HCT116 (cell line): ENCODE measurements around the gene FOXP1. TPM values are rescaled to one million over a fixed set of nuclear protein-coding genes. Genes with fewer than 3 reads are reported as not detected.

Experiments
- ATAC-seq: fragments of 200-7000 bp; cut with Tn5 transposase; 2 replicates; pipeline ENCODE4 v1.9.1; 2020; ENCODE audit warnings: mild to moderate bottlenecking, moderate library complexity
- BruUV-seq: library from RNA; stranded (reverse); fragments of 400-500 nt; replicated peaks from 2 replicates; lab custom pipeline; 2021; lab: Mats Ljungman, UMichigan
- CTCF ChIA-PET: fragments of 300-600 bp; sonication (Branson Sonifier 250); formaldehyde crosslinking; loops from one replicate; lab custom pipeline; 2021; ENCODE audit warnings: antibody characterized with exemption; lab: Charles Lee
- POLR2A ChIA-PET: fragments of 300-600, 350-600 bp; sonication (Branson Sonifier 250); formaldehyde crosslinking; loops from one replicate; lab custom pipeline; 2021; ENCODE audit warnings: antibody characterized with exemption; lab: Charles Lee
- RAD21 ChIA-PET, 2 experiments: fragments of 300-600 bp; sonication (Branson Sonifier 250); formaldehyde crosslinking; loops; one replicate each; lab custom pipeline; 2023; ENCODE audit warnings: low total read pairs in 2 of 2; ENCODE audit not compliant: uncharacterized antibody in 2 of 2, unreplicated experiment in 2 of 2, low non-redundant PET in 1 of 2; lab: Charles Lee
- DNase-seq: peaks from one replicate; pipeline ENCODE4 v3.0.0-alpha.2; 2010; ENCODE audit warnings: low read depth, low spot score
- H2AFZ ChIP-seq: fragments of 200-600 bp; shearing (Covaris generic), sonication (generic); 2 replicates; pipeline ENCODE4 v1.6.1; 2017; ENCODE audit warnings: low read depth, mixed run types, mixed read lengths, antibody characterized with exemption, low read length; ENCODE audit not compliant: poor library complexity, severe bottlenecking
- H3K27ac ChIP-seq: 2 replicates; pipeline ENCODE4 v1.5.1; 2012; ENCODE audit warnings: low read depth, low read length
- H3K27me3 ChIP-seq: fragments of 200-600 bp; sonication (generic); 2 replicates; pipeline ENCODE4 v1.6.1; 2016; ENCODE audit warnings: mixed run types, low read length, mixed read lengths; ENCODE audit not compliant: insufficient read depth
- H3K36me3 ChIP-seq, 2 experiments: fragments of 200-500 bp in 1 of 2; fragments of 200-600 bp in 1 of 2; sonication (Bioruptor generic) in 1 of 2; sonication (generic) in 1 of 2; 2 replicates each; pipeline versions ENCODE4 v1.5.1 to v1.6.1; 2014 to 2016; ENCODE audit warnings: low read length in 2 of 2, inconsistent platforms in 1 of 2, mixed read lengths in 1 of 2, mixed run types in 1 of 2; ENCODE audit not compliant: insufficient read depth in 2 of 2, control insufficient read depth in 1 of 2
- H3K4me1 ChIP-seq, 2 experiments: fragments of 200-600 bp in 1 of 2; sonication (generic) in 1 of 2; 2 replicates each; pipeline versions ENCODE4 v1.5.1 to v1.6.1; 2012 to 2017; ENCODE audit warnings: low read length in 2 of 2, inconsistent platforms in 1 of 2, mild to moderate bottlenecking in 1 of 2, mixed read lengths in 1 of 2, mixed run types in 1 of 2, moderate library complexity in 1 of 2; ENCODE audit not compliant: insufficient read depth in 2 of 2, control insufficient read depth in 1 of 2
- H3K4me2 ChIP-seq: fragments of 200-600 bp; sonication (generic); 2 replicates; pipeline ENCODE4 v1.6.1; 2017; ENCODE audit warnings: mixed run types, low read length, mixed read lengths
- H3K4me3 ChIP-seq, 2 experiments: fragments of 200-600 bp in 1 of 2; sonication (generic) in 1 of 2; replicated peaks in 1 of 2; 2 replicates each; pipeline ENCODE4 v1.5.1; 2011 to 2016; ENCODE audit warnings: low read length in 2 of 2, control low read depth in 1 of 2, low read depth in 1 of 2, mild to moderate bottlenecking in 1 of 2, mixed read lengths in 1 of 2, mixed run types in 1 of 2
- H3K79me2 ChIP-seq: fragments of 200-600 bp; sonication (generic); 2 replicates; pipeline ENCODE4 v1.6.1; 2017; ENCODE audit warnings: mild to moderate bottlenecking, mixed run types, low read length, moderate library complexity, mixed read lengths; ENCODE audit not compliant: insufficient read depth
- H3K9ac ChIP-seq: fragments of 200-600 bp; sonication (generic); 2 replicates; pipeline ENCODE4 v1.6.1; 2016; ENCODE audit warnings: low read length, mixed read lengths
- H3K9me2 ChIP-seq: fragments of 200-600 bp; sonication (generic), shearing (Covaris generic); 2 replicates; pipeline ENCODE4 v1.6.1; 2017; ENCODE audit warnings: mixed run types, mild to moderate bottlenecking, moderate library complexity; ENCODE audit not compliant: insufficient read depth
- H3K9me3 ChIP-seq, 2 experiments: fragments of 200-500 bp in 1 of 2; fragments of 200-600 bp in 1 of 2; sonication (Bioruptor generic) in 1 of 2; sonication (generic) in 1 of 2; 2 replicates each; pipeline ENCODE4 v1.6.1; 2014 to 2017; ENCODE audit warnings: low read length in 2 of 2, mixed read lengths in 2 of 2, inconsistent platforms in 1 of 2, low read depth in 1 of 2, mild to moderate bottlenecking in 1 of 2, mixed run types in 1 of 2, moderate library complexity in 1 of 2; ENCODE audit not compliant: control insufficient read depth in 1 of 2, insufficient read depth in 1 of 2
- H4K20me1 ChIP-seq: fragments of 200-600 bp; sonication (generic), shearing (Covaris generic); 2 replicates; pipeline ENCODE4 v1.6.1; 2017; ENCODE audit warnings: mixed run types, mild to moderate bottlenecking, moderate library complexity; ENCODE audit not compliant: insufficient read depth
- CEBPB ChIP-seq: IDR thresholded peaks from 2 replicates; pipeline ENCODE4 v1.6.1; 2012; ENCODE audit warnings: low read depth
- EGR1 ChIP-seq: IDR thresholded peaks from 2 replicates; pipeline ENCODE4 v1.6.1; 2012; ENCODE audit warnings: low read depth
- ELF1 ChIP-seq: IDR thresholded peaks from 2 replicates; pipeline ENCODE4 v1.6.1; 2012; ENCODE audit warnings: low read depth, borderline replicate concordance
- EZH2 ChIP-seq: fragments of 200-600 bp; sonication (generic); IDR thresholded peaks from 2 replicates; pipeline ENCODE4 v1.6.1; 2017; ENCODE audit warnings: antibody characterized with exemption, mixed run types
- EZH2phosphoT487 ChIP-seq: fragments of 200-600 bp; IDR thresholded peaks from 2 replicates; pipeline ENCODE4 v1.6.1; 2018; ENCODE audit warnings: antibody characterized with exemption, borderline replicate concordance
- FOSL1 ChIP-seq: IDR thresholded peaks from 2 replicates; pipeline ENCODE4 v1.6.1; 2012; ENCODE audit warnings: low read depth
- JUND ChIP-seq: IDR thresholded peaks from 2 replicates; pipeline ENCODE4 v1.6.1; 2012
- RAD21 ChIP-seq: IDR thresholded peaks from 2 replicates; pipeline ENCODE4 v1.6.1; 2012; ENCODE audit warnings: low read depth, mild to moderate bottlenecking
- SP1 ChIP-seq: IDR thresholded peaks from 2 replicates; pipeline ENCODE4 v1.6.1; 2012; ENCODE audit warnings: low read depth
- SRF ChIP-seq: IDR thresholded peaks from 2 replicates; pipeline ENCODE4 v1.6.1; 2012; ENCODE audit warnings: low read depth
- YY1 ChIP-seq: IDR thresholded peaks from 2 replicates; pipeline ENCODE4 v1.6.1; 2011; ENCODE audit warnings: low read length, low read depth, moderate library complexity, mild to moderate bottlenecking; ENCODE audit not compliant: insufficient replicate concordance; ENCODE audit errors: extremely low read depth
- ZFX ChIP-seq: fragments of 450-650 bp; IDR thresholded peaks from 2 replicates; pipeline ENCODE4 v1.6.1; 2017
- ZNF274 ChIP-seq: fragments of 200-500 bp; sonication (Bioruptor generic); IDR thresholded peaks from 2 replicates; pipeline ENCODE4 v1.6.1; 2014; ENCODE audit warnings: mild to moderate bottlenecking, low read depth, low read length, inconsistent platforms
- intact Hi-C: fragments of 100-400 bp; cut with micrococcal nuclease; formaldehyde crosslinking; loops from 2 replicates; pipeline ENCODE4 v1.10.0; 2022
- total RNA-seq: library from RNA; stranded (reverse); gene quantifications from one replicate; pipeline ENCODE4 v1.2.1, GENCODE V29; 2021; ENCODE audit not compliant: unreplicated experiment
- TF ChIP-seq, protein P1 (sequence below): IDR thresholded peaks from 2 replicates; pipeline ENCODE4 v1.6.1; 2012; ENCODE audit warnings: low read depth
- TF ChIP-seq, protein P2 (sequence below), 3 experiments: fragments of 200-600 bp in 1 of 3; sonication (generic) in 1 of 3; IDR thresholded peaks in 2 of 3; conservative IDR thresholded peaks in 1 of 3; 2 replicates each; pipeline ENCODE4 v1.5.1; 2012 to 2017; ENCODE audit warnings: low read depth in 2 of 3, low read length in 2 of 3, antibody characterized with exemption in 1 of 3, borderline replicate concordance in 1 of 3, control low read depth in 1 of 3, mild to moderate bottlenecking in 1 of 3, mixed read lengths in 1 of 3, mixed run types in 1 of 3, moderate library complexity in 1 of 3; ENCODE audit not compliant: insufficient read depth in 1 of 3

The FOXP1 gene
- total RNA-seq, 1 experiment from 2014 or later = 11.4 TPM

DNA sequence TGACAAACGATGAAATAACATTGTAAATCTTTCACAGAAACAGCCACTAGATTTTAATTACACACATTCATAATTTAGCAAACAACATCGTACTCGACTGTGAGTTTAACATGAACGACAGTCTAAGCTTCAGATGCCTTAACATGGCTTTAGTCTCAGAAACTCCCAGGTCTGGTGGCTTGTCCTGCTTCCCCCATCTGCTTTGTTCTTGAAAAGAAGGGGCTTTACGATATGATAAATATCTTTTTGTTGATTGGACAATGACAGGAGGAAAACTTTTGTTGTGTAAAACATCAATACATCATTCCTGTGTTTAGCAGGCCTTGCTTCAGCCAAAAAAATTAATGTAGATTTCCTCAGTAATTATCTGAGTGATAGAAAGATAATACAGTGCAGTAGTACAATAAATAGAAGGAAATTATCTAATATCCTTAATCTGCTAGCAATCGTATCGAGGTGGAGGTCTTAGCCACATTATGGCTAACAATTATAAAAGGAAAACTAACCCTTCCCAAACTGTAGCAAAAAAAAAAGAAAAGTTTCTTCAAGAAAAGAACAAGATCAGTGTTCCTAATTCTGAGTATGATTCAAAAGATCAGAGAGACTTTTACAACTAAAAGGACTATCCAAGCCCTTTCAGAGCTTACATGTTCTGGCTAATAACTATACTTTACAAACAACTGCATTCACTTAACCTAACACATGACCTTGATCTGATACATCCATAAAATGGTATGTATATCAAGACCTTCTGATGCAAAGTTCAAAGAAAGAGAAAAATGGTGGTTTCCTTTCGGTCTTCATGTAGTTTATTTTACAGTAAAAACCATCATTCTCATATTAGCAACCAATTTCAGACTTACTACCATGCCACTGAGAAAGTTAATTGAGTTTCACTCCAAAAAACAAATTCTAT lies 535.7 kb downstream of the FOXP1 start:
- Histone ChIP-seq H3K4me1 (no peaks in the 10 kb centered on the region), H3K9me2 (no peaks in the 10 kb centered on the region), H3K9ac (no peak overlapping the region), H3K79me2 (no peaks in the 10 kb centered on the region), H2AFZ (no peak overlapping the region), H3K27me3 (no peaks in the 10 kb centered on the region), H3K4me3 (no peak overlapping the region), H4K20me1 (no peaks in the 10 kb centered on the region; the same call in 1 of the 2 replicates), H3K36me3 (no peaks in the 10 kb centered on the region), H3K9me3 (no peaks in the 10 kb centered on the region; a peak in 1 of 4 replicates), H3K4me2 (no peak overlapping the region), H3K27ac (no peak overlapping the region)
- ATAC-seq (no peak), DNase-seq (no peak)
- POLR2A ChIA-PET = no interaction called here
- RAD21 ChIA-PET = no interaction called here
- BruUV-seq = no TSS peak
- intact Hi-C loops = no loop called here
- CTCF ChIA-PET = no interaction called here
- no peak for TF ChIP-seq ELF1
- no peak for TF ChIP-seq JUND
- TF ChIP-seq ZNF274 = no peak
- TF ChIP-seq YY1 = no peak

DNA sequence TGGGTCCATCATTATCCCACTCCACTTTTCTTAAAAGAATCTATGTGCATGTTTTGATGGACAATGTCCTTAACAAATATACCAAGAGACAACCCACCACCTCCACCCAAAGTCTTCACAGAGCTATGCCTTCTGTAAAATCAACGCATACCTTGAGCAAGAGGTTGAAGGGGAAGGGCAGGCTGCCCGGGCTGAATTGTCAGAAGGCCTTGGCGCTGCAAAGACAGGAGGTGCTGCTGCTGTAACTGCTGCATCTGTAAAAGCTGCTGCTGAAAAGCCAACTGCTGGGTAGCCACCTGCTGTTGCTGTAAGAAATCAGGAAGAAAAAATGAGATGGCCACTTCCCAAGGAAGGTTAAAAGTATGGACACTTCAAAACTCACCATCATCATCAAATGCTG lies 536.7 kb downstream of the FOXP1 start:
- H3K27ac ChIP-seq = no peak overlapping the region
- H2AFZ ChIP-seq = no peak overlapping the region
- no TSS peak for BruUV-seq
- H3K27me3 ChIP-seq = no peaks in the 10 kb centered on the region
- ChIA-PET RAD21 (no interaction called here), POLR2A (no interaction called here), CTCF (no interaction called here)
- no peak for DNase-seq
- no peaks in the 10 kb centered on the region; a peak in 1 of 4 replicates for H3K9me3 ChIP-seq
- H4K20me1 ChIP-seq = no peaks in the 10 kb centered on the region; the same call in 1 of the 2 replicates
- H3K9me2 ChIP-seq = no peaks in the 10 kb centered on the region
- H3K4me2 ChIP-seq = no peak overlapping the region
- no peak for ATAC-seq
- no peak overlapping the region for H3K4me3 ChIP-seq
- no peak overlapping the region for H3K9ac ChIP-seq
- intact Hi-C loops = no loop called here
- H3K4me1 ChIP-seq = no peaks in the 10 kb centered on the region
- H3K36me3 ChIP-seq = no peaks in the 10 kb centered on the region
- H3K79me2 ChIP-seq = no peaks in the 10 kb centered on the region
- TF ChIP-seq CEBPB = no peak
- no peak for TF ChIP-seq SRF
- no peak for TF ChIP-seq ZFX
- no peak for TF ChIP-seq RAD21
- TF ChIP-seq, protein P1, sequence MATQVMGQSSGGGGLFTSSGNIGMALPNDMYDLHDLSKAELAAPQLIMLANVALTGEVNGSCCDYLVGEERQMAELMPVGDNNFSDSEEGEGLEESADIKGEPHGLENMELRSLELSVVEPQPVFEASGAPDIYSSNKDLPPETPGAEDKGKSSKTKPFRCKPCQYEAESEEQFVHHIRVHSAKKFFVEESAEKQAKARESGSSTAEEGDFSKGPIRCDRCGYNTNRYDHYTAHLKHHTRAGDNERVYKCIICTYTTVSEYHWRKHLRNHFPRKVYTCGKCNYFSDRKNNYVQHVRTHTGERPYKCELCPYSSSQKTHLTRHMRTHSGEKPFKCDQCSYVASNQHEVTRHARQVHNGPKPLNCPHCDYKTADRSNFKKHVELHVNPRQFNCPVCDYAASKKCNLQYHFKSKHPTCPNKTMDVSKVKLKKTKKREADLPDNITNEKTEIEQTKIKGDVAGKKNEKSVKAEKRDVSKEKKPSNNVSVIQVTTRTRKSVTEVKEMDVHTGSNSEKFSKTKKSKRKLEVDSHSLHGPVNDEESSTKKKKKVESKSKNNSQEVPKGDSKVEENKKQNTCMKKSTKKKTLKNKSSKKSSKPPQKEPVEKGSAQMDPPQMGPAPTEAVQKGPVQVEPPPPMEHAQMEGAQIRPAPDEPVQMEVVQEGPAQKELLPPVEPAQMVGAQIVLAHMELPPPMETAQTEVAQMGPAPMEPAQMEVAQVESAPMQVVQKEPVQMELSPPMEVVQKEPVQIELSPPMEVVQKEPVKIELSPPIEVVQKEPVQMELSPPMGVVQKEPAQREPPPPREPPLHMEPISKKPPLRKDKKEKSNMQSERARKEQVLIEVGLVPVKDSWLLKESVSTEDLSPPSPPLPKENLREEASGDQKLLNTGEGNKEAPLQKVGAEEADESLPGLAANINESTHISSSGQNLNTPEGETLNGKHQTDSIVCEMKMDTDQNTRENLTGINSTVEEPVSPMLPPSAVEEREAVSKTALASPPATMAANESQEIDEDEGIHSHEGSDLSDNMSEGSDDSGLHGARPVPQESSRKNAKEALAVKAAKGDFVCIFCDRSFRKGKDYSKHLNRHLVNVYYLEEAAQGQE = no peak
- TF ChIP-seq EGR1 = no peak
- no peak for TF ChIP-seq FOSL1
- TF ChIP-seq EZH2phosphoT487 = no peak
- TF ChIP-seq SP1 = no peak
- no peak for TF ChIP-seq ZNF274
- TF ChIP-seq EZH2 = no peak
- TF ChIP-seq, protein P2, sequence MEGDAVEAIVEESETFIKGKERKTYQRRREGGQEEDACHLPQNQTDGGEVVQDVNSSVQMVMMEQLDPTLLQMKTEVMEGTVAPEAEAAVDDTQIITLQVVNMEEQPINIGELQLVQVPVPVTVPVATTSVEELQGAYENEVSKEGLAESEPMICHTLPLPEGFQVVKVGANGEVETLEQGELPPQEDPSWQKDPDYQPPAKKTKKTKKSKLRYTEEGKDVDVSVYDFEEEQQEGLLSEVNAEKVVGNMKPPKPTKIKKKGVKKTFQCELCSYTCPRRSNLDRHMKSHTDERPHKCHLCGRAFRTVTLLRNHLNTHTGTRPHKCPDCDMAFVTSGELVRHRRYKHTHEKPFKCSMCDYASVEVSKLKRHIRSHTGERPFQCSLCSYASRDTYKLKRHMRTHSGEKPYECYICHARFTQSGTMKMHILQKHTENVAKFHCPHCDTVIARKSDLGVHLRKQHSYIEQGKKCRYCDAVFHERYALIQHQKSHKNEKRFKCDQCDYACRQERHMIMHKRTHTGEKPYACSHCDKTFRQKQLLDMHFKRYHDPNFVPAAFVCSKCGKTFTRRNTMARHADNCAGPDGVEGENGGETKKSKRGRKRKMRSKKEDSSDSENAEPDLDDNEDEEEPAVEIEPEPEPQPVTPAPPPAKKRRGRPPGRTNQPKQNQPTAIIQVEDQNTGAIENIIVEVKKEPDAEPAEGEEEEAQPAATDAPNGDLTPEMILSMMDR (IDR thresholded peaks at IDR 0.05 in 2 of 3, conservative IDR thresholded peaks at IDR 0.05 in 1 of 3; ENCODE audit: borderline replicate concordance in 1 of 3, insufficient read depth in 1 of 3, low read depth in 2 of 3, low read length in 2 of 3) = no peak
